Mucosa of descending colon (tissue), 3 donors: Measurements from ENCODE around the gene ITGA7. TPM values are rescaled to one million over a fixed set of nuclear protein-coding genes. Genes with fewer than 3 reads are reported as not detected.

Experiments
- ATAC-seq: fragments of 200-7000 bp; cut with Tn5 transposase; one replicate; pipeline ENCODE4 v1.9.1; 2020; ENCODE audit warnings: mild to moderate bottlenecking, moderate library complexity
- DNase-seq, 3 donors: peaks; one replicate each; pipeline ENCODE4 v3.0.0-alpha.2; 2020
- H3K36me3 ChIP-seq: fragments of 200-600 bp; one replicate; pipeline ENCODE4 v1.8.0; 2021; ENCODE audit warnings: low read depth, mild to moderate bottlenecking
- H3K4me1 ChIP-seq: fragments of 200-600 bp; one replicate; pipeline ENCODE4 v1.8.0; 2021; ENCODE audit warnings: low read depth, mild to moderate bottlenecking
- H3K4me3 ChIP-seq: fragments of 200-600 bp; one replicate; pipeline ENCODE4 v1.8.0; 2021; ENCODE audit warnings: mild to moderate bottlenecking
- H3K9me3 ChIP-seq: fragments of 200-600 bp; one replicate; pipeline ENCODE4 v1.8.0; 2021; ENCODE audit warnings: mild to moderate bottlenecking
- intact Hi-C, 2 donors: fragments of 100-400 bp; cut with DNase I in 1 of 2; cut with micrococcal nuclease in 1 of 2; formaldehyde crosslinking; loops; one replicate each; pipeline versions ENCODE4 v1.11.0 to v1.11.1; 2022; cut with DNase I, micrococcal nuclease
- total RNA-seq, 3 donors: library from RNA; stranded (reverse); fragmentation: NEBNext Ultra II Directional in 2 of 3; extraction: Animal tissue kit (Norgen Biotek cat#: 25700) in 2 of 3; gene quantifications; one replicate each; pipeline versions ENCODE4 v1.2.1 to v1.2.4, GENCODE V29; 2021 to 2023
- TF ChIP-seq, protein P1 (sequence below): fragments of 200-600 bp; IDR thresholded peaks from one replicate; pipeline ENCODE4 v1.8.0; 2022; ENCODE audit warnings: antibody characterized with exemption, mild to moderate bottlenecking
- donor health status: DM: no; HTN: no; CAD: no; lungs with moderate emphysema.
- donor health status: DM: no; HTN: no; CAD: no.
- donor health status: DM: no; HTN: yes; CAD: no.

ITGA7 gene
- total RNA-seq, 3 donors from 2014 or later: 16.5 to 449 (median 46.0) TPM

- Histone ChIP-seq H3K4me3 (no peak overlapping the region), H3K36me3 (no peaks in the 10 kb centered on the region), H3K4me1 (peaks cover 10% of the 10 kb centered on the region), H3K9me3 (no peaks in the 10 kb centered on the region)
- intact Hi-C loops: no loop called here
- ATAC-seq (peak; percentile 72), DNase-seq (peak in 2 of 3 donors; percentile 33 to 45)
- TF ChIP-seq, protein P1, sequence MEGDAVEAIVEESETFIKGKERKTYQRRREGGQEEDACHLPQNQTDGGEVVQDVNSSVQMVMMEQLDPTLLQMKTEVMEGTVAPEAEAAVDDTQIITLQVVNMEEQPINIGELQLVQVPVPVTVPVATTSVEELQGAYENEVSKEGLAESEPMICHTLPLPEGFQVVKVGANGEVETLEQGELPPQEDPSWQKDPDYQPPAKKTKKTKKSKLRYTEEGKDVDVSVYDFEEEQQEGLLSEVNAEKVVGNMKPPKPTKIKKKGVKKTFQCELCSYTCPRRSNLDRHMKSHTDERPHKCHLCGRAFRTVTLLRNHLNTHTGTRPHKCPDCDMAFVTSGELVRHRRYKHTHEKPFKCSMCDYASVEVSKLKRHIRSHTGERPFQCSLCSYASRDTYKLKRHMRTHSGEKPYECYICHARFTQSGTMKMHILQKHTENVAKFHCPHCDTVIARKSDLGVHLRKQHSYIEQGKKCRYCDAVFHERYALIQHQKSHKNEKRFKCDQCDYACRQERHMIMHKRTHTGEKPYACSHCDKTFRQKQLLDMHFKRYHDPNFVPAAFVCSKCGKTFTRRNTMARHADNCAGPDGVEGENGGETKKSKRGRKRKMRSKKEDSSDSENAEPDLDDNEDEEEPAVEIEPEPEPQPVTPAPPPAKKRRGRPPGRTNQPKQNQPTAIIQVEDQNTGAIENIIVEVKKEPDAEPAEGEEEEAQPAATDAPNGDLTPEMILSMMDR: no peak
These were observed 32.0 kb downstream of the ITGA7 start for GRCh38 chr12:55675666-55676065.

DNA sequence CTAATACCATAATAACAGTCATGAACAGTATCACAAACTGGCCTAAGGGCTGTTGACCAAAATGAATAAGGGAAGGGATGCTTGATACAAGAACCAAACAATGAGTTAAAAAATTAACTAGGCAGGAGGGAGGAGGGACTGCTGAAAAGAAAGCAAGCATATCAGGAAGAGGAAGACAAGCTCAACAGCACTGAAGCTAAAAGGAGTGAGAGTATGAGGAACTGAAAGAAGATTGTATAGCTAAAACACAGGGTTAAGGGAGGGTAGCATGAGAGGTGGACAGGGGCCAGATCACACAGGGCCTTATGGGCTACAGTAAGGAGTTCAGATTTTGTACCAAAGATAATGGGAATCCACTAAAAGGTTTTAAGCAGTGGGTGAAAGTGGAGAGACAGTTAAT, 34.1 kb downstream of the ITGA7 start:
- intact Hi-C loops: no loop called here
- Histone ChIP-seq H3K9me3 (no peaks in the 10 kb centered on the region), H3K4me3 (no peak overlapping the region), H3K4me1 (peaks cover 19% of the 10 kb centered on the region), H3K36me3 (no peaks in the 10 kb centered on the region)
- DNase-seq (no peak), ATAC-seq (peak; percentile 57)
- TF ChIP-seq, protein P1: no peak

DNA sequence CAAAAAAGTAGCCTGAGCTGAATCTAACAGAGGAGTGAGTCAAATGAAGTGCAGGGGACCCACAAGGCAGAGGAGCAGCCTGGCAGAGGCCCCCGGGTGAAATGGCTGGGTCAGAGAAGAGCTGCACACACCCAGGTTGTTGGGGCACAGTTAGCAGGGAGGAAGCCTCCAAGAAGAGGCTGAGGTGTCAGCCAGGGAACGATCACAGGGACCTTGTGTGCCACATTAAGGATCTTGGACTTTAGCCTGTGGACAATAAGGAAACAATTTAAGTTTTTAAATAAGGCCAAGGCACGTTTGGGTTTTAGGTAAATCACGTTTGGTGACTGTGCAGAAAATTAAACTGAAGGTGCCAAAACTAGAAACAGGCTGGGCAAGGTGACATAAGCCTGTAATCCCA, 36.0 kb downstream of the ITGA7 start:
- ATAC-seq: peak; percentile 81
- intact Hi-C loops: no loop called here
- no peaks in the 10 kb centered on the region for H3K9me3 ChIP-seq
- H3K4me1 ChIP-seq: peaks cover 19% of the 10 kb centered on the region
- H3K4me3 ChIP-seq: no peak overlapping the region
- DNase-seq: peak in 2 of 3 donors; percentile 59 to 60
- TF ChIP-seq, protein P1: no peak
- H3K36me3 ChIP-seq: no peaks in the 10 kb centered on the region

DNA sequence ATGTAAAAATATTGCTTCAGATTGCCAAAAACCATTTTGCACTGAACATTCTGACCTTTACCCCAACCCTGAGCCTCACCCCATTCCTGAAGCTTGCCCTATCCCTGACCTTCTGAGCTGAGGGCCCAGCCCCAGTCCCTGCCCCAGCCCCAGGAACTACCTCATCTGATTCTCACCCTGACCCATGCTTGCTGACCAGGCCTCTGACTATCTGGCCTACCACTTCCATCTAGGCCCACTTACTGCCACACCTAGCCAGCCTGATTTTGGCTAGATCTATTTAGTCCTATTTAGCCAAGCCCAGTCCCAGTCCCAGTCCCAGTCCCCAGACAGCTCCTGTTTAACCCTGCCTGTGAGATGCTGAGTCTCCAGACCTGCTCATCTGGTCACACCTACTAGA, 37.4 kb downstream of the ITGA7 start:
- H3K4me3 ChIP-seq: no peak overlapping the region
- peak in 1 of 3 donors; percentile 48 for DNase-seq
- peaks cover 19% of the 10 kb centered on the region for H3K4me1 ChIP-seq
- peak; percentile 57 for ATAC-seq
- no peaks in the 10 kb centered on the region for H3K36me3 ChIP-seq
- intact Hi-C loops: no loop called here
- TF ChIP-seq, protein P1: no peak
- no peaks in the 10 kb centered on the region for H3K9me3 ChIP-seq

GRCh38 chr12:55666508-55666907, 41.2 kb downstream of the ITGA7 start:
- DNase-seq (no peak), ATAC-seq (no peak)
- Histone ChIP-seq H3K36me3 (no peaks in the 10 kb centered on the region), H3K9me3 (no peaks in the 10 kb centered on the region), H3K4me1 (peaks cover 16% of the 10 kb centered on the region), H3K4me3 (no peak overlapping the region)
- intact Hi-C loops: no loop called here
- TF ChIP-seq, protein P1: no peak

DNA sequence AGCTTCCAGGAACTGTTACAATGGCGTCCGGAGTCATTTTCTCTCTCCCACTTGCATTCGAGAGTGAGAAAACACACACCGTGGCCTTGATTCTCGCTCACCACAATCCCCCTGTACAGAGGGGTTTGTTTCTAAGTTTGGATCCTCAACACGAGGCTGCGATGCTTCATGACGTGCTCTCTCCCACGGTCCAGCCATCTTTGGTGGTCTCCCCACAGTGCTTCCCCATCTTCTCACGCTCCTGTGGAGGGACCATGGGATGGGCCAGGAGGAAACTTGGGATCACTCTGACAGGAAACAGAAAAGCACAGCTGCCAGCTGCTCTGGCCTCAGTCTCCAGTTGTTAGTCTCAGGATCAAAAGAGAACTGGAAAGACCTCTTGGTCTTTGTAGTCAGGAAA, 42.9 kb downstream of the ITGA7 start:
- Histone ChIP-seq H3K36me3 (no peaks in the 10 kb centered on the region), H3K4me3 (no peak overlapping the region), H3K4me1 (peaks cover 1% of the 10 kb centered on the region), H3K9me3 (no peaks in the 10 kb centered on the region)
- ATAC-seq (no peak), DNase-seq (no peak)
- TF ChIP-seq, protein P1: no peak
- intact Hi-C loops: no loop called here
